A673 (cell line): ENCODE results near the gene NPB.

Experiments used
- CTCF ChIP-seq: fragments of 300-800, 200-600 bp; sonication (generic); conservative IDR thresholded peaks from 2 replicates; pipeline ENCODE4 v1.5.1; 2017; ENCODE audit warnings: low read depth, mild to moderate bottlenecking, antibody characterized with exemption, low read length, moderate library complexity, mixed read lengths
- EZH2 ChIP-seq: fragments of 200-600 bp; sonication (generic); IDR thresholded peaks from 2 replicates; pipeline ENCODE4 v1.6.1; 2017; ENCODE audit warnings: borderline replicate concordance, low read depth, mild to moderate bottlenecking, mixed read lengths, antibody characterized with exemption, low read length; ENCODE audit not compliant: poor library complexity, severe bottlenecking

GRCh38 chr17:81915331-81915730 is 13.3 kb downstream of the NPB start:
- TF ChIP-seq CTCF (no peak), EZH2 (no peak)
